Activated naive CD8-positive, alpha-beta T cell treated with anti-CD3 and anti-CD28 coated beads, Interleukin-2, amount 50 U/mL, for 24 hours (primary cell): ENCODE results near the gene PRPF40A.
"Not testable (repeated sequence)": the region's sequence is repeated elsewhere in the genome, so short reads cannot be mapped to it uniquely, and the experiment has no call there.

Experiments used
- ATAC-seq: fragments of 150-1000 bp; cut with Tn5 transposase; one replicate; pipeline ENCODE4 v1.10.0; 2021
- DNase-seq: peaks from one replicate; pipeline ENCODE4 v3.0.0; 2021
- H3K27ac Mint-ChIP-seq: one replicate; pipeline ENCODE4 v1.8.0; 2021; ENCODE audit warnings: mild to moderate bottlenecking, mixed read lengths
- H3K27me3 Mint-ChIP-seq: one replicate; pipeline ENCODE4 v1.8.0; 2021; ENCODE audit warnings: mixed read lengths
- H3K36me3 Mint-ChIP-seq: one replicate; pipeline ENCODE4 v1.8.0; 2021; ENCODE audit warnings: low read depth, mixed read lengths
- H3K4me1 Mint-ChIP-seq: one replicate; pipeline ENCODE4 v1.8.0; 2021; ENCODE audit warnings: mixed read lengths
- H3K4me3 Mint-ChIP-seq: one replicate; pipeline ENCODE4 v1.8.0; 2021; ENCODE audit warnings: mild to moderate bottlenecking, moderate library complexity, mixed read lengths
- H3K9me3 Mint-ChIP-seq: one replicate; pipeline ENCODE4 v1.8.0; 2021; ENCODE audit warnings: mixed read lengths

Gene PRPF40A

GRCh38 chr2:152717228-152718075 is at the start of gene PRPF40A:
Gene PRPF40A, minus strand, starts transcription at chr2:152717461. Its CDS starts 22 bp downstream, at chr2:152717439.
- H3K4me3 Mint-ChIP-seq: peak within 1 kb of the TSS; percentile 97
- H3K27ac Mint-ChIP-seq: peak within 1 kb of the TSS; percentile 99
- no peaks in the 10 kb centered on the region for H3K9me3 Mint-ChIP-seq
- H3K36me3 Mint-ChIP-seq: peaks cover 44% of the 10 kb centered on the region
- DNase-seq (peak; percentile 98), ATAC-seq (peak; percentile 85)
- H3K4me1 Mint-ChIP-seq: peaks cover 64% of the 10 kb centered on the region
- H3K27me3 Mint-ChIP-seq: no peaks in the 10 kb centered on the region

GRCh38 chr2:152766928-152767327 is 49.7 kb upstream of the PRPF40A start:
- ATAC-seq: no peak
- peaks cover 4% of the 10 kb centered on the region for H3K9me3 Mint-ChIP-seq
- H3K27me3 Mint-ChIP-seq: no peaks in the 10 kb centered on the region
- no peaks in the 10 kb centered on the region for H3K4me1 Mint-ChIP-seq
- H3K27ac Mint-ChIP-seq: no peak overlapping the region
- no peak overlapping the region for H3K4me3 Mint-ChIP-seq
- no peaks in the 10 kb centered on the region for H3K36me3 Mint-ChIP-seq
- DNase-seq: no peak

DNA sequence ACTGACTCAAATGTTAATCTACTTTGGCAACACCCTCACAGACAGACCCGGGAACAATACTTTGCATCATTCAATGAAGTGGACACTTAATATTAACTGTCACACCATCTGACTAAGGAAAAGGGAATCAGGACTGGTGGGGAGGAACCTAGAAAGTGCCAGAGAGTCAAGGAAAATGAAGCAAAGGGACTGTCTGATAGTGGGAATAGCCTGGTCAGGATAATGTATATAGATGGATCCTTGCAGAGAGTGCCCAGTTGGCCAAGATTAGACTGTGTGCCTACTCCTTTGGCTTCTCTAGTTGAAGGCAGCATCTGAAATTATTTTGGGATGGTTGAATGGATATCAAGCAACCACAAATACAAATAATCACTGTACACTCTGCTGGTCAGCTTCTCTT is 46.4 kb upstream of the PRPF40A start:
- ATAC-seq (no peak), DNase-seq (no peak)
- Mint-ChIP-seq H3K4me1 (no peaks in the 10 kb centered on the region), H3K27ac (no peak overlapping the region), H3K9me3 (peaks cover 4% of the 10 kb centered on the region), H3K36me3 (peaks cover 7% of the 10 kb centered on the region), H3K27me3 (no peaks in the 10 kb centered on the region), H3K4me3 (no peak overlapping the region)

DNA sequence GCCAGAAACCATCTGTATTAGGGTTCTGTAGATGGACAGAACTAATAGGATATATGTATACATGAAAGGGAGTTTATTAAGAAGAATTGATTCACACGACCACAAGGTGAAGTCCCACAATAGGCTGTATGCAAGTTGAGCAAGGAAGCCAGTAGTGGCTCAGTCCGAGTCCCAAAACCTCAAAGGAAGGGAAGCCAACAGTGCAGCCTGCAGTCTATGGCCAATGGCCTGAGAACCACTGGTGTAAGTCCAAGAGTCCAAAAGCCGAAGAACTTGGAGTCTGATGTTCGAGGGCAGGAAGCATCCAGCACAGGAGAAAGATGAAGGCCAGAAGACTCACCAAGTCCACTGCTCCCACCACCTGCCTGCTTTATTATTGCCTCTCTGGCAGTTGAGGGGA is 45.9 kb upstream of the PRPF40A start:
- H3K4me1 Mint-ChIP-seq, H3K27me3 Mint-ChIP-seq, H3K27ac Mint-ChIP-seq: not testable (repeated sequence)

DNA sequence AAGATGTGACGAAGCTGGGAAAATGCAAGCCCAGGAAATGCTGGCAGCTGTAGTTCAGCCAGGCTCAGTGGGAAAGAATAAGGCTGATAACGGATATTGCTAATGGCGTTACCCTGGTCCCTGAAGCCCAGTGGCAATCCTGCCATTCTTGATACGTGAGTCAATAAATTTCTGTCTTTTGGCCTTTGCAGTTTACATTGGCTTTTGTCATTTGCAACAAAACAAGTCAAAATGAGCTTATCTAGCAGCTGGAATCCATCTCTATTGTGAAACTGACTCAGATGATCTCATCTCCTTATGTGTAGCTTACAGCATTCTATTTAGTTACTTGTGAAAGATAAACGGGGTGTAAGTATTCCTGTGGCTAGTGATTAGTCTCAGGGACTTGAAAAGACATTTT is 44.9 kb upstream of the PRPF40A start:
- Mint-ChIP-seq H3K36me3 (peaks cover 11% of the 10 kb centered on the region), H3K27ac (no peak overlapping the region), H3K9me3 (peaks cover under 1% of the 10 kb centered on the region), H3K4me1 (no peaks in the 10 kb centered on the region), H3K4me3 (no peak overlapping the region), H3K27me3 (no peaks in the 10 kb centered on the region)
- DNase-seq: no peak
- no peak for ATAC-seq

More for the DNA sequence above, 45.9 kb upstream of the PRPF40A start:
- not testable (repeated sequence) for H3K4me3 Mint-ChIP-seq, ATAC-seq, H3K36me3 Mint-ChIP-seq, DNase-seq, H3K9me3 Mint-ChIP-seq

DNA sequence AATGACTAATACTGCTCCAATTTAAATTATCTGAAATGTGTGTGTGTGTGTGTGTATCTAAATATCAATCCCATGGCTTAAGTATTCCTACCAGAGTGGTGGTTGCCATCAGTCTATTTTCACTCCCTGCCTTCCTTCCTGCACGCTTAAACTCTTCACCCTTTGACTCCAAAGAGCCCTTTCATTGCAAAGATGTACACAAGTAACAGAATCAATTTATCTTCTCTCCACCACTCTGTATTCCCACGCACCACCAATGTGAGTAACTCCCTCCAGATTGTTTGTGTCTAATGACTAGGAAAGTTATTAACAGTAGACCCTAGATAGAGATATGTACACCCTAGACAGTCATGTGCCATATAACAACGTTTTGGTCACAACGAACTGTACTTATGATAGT is 44.0 kb upstream of the PRPF40A start:
- no peak overlapping the region for H3K4me3 Mint-ChIP-seq
- ATAC-seq: no peak
- no peak overlapping the region for H3K27ac Mint-ChIP-seq
- H3K9me3 Mint-ChIP-seq: no peaks in the 10 kb centered on the region
- DNase-seq: no peak
- H3K27me3 Mint-ChIP-seq: no peaks in the 10 kb centered on the region
- peaks cover 17% of the 10 kb centered on the region for H3K36me3 Mint-ChIP-seq
- H3K4me1 Mint-ChIP-seq: no peaks in the 10 kb centered on the region

- Mint-ChIP-seq H3K9me3 (no peaks in the 10 kb centered on the region), H3K27me3 (no peaks in the 10 kb centered on the region), H3K4me3 (no peak overlapping the region), H3K27ac (no peak overlapping the region), H3K4me1 (peaks cover 2% of the 10 kb centered on the region), H3K36me3 (peaks cover 22% of the 10 kb centered on the region)
- ATAC-seq (no peak), DNase-seq (no peak)
Observed at GRCh38 chr2:152759290-152760072, 42.2 kb upstream of the PRPF40A start.

- Mint-ChIP-seq H3K4me3 (no peak overlapping the region), H3K36me3 (peaks cover 39% of the 10 kb centered on the region), H3K27ac (no peak overlapping the region), H3K4me1 (peaks cover 3% of the 10 kb centered on the region), H3K9me3 (no peaks in the 10 kb centered on the region), H3K27me3 (no peaks in the 10 kb centered on the region)
- ATAC-seq (no peak), DNase-seq (no peak)
Observed at GRCh38 chr2:152755029-152755428, 37.8 kb upstream of the PRPF40A start.

DNA sequence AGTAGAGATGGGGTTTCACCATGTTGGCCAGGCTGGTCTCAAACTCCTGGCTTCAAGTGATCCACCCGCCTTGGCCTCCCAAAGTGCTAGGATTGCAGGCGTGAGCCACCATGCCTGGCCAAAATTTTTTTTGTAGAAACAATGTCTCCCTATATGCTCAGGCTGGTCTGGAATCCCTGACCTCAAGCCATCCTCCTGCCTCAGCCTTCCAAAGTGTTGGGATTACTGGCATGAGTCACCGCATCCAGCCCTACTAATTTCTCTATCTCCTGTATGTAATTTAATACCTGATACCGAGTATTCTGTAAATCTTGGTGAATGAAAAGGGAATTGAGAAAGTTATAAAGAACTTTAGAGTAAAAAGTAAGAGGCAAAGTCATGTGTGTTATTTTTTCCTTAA is 30.5 kb upstream of the PRPF40A start:
- H3K4me3 Mint-ChIP-seq, H3K27ac Mint-ChIP-seq, H3K9me3 Mint-ChIP-seq, H3K27me3 Mint-ChIP-seq, ATAC-seq, H3K4me1 Mint-ChIP-seq, DNase-seq: not testable (repeated sequence)
- peaks cover 24% of the 10 kb centered on the region for H3K36me3 Mint-ChIP-seq

DNA sequence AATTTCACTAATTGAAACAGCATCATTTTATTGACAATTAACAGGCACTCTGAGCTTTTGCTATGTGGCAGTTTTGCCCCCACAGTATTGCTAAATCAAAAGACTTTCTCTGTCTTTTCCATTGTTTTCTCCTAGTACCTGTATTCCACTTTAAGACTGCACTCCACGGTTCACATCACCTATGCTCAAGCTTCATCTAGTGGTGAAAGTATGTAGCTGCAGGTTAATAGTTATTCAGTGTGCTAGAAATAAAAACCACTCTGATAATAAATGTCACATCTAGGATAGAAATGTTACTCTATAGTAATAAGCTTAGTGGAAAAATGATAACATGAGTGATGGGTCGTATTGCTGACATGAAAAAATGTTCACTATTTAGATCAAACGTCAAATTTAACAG is 25.7 kb upstream of the PRPF40A start:
- H3K27me3 Mint-ChIP-seq: no peaks in the 10 kb centered on the region
- DNase-seq (no peak), ATAC-seq (no peak)
- no peaks in the 10 kb centered on the region for H3K4me1 Mint-ChIP-seq
- no peaks in the 10 kb centered on the region for H3K9me3 Mint-ChIP-seq
- no peak overlapping the region for H3K27ac Mint-ChIP-seq
- no peak overlapping the region for H3K4me3 Mint-ChIP-seq
- peaks cover 14% of the 10 kb centered on the region for H3K36me3 Mint-ChIP-seq

DNA sequence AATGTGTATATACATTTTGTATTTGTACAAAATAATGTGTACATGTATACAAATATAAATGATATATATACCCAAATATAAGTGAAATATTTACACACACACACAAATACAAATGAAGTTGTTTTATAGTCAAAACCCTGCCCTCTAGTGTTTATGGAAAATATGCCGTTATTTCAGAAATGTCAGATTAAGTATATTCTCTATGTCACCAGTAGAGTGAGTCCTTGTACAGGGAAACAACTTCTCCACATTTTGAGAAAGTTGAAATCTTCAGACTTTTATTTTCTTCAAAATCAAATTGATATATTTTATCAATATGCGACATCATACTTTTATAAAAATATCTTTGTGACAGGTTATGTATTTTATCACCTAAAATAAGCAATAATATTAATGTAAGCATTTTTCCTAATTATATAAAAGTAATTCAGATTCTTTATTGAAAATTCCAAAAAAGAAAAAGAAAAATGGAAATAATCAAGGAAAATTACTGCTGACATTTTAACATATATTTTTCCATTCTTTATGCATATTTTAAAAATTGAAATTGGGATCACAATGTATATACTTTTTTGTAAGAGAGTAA is 23.6 kb upstream of the PRPF40A start:
- DNase-seq (no peak), ATAC-seq (no peak)
- Mint-ChIP-seq H3K4me3 (no peak overlapping the region), H3K36me3 (peaks cover 25% of the 10 kb centered on the region), H3K27me3 (no peaks in the 10 kb centered on the region), H3K27ac (no peak overlapping the region), H3K9me3 (no peaks in the 10 kb centered on the region), H3K4me1 (no peaks in the 10 kb centered on the region)

GRCh38 chr2:152739705-152740104 is 22.4 kb upstream of the PRPF40A start:
- not testable (repeated sequence) for H3K9me3 Mint-ChIP-seq, H3K4me3 Mint-ChIP-seq, ATAC-seq, H3K27ac Mint-ChIP-seq, H3K4me1 Mint-ChIP-seq, DNase-seq, H3K27me3 Mint-ChIP-seq
- peaks cover 25% of the 10 kb centered on the region for H3K36me3 Mint-ChIP-seq

DNA sequence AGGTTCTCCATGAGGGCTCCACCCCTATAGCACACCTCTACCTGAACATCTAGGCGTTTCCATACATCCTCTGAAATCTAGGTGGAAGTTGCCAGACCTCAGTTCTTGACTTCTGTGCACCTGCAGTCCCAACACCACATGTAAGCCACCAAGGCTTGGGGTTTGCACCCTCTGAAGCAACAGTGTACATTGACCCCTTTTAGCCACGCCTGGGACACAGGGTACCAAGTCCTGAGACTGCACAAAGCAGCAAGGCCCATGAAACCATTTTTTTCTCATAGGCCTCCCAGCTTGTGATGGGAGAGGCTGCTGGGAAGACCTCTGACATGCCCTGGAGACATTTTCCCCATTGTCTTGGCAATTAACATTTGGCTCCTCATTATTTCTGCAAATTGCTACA is 21.2 kb upstream of the PRPF40A start:
- no peaks in the 10 kb centered on the region for H3K9me3 Mint-ChIP-seq
- no peak overlapping the region for H3K4me3 Mint-ChIP-seq
- H3K4me1 Mint-ChIP-seq: no peaks in the 10 kb centered on the region
- H3K27ac Mint-ChIP-seq: no peak overlapping the region
- DNase-seq (no peak), ATAC-seq (no peak)
- peaks cover 25% of the 10 kb centered on the region for H3K36me3 Mint-ChIP-seq
- H3K27me3 Mint-ChIP-seq: no peaks in the 10 kb centered on the region

DNA sequence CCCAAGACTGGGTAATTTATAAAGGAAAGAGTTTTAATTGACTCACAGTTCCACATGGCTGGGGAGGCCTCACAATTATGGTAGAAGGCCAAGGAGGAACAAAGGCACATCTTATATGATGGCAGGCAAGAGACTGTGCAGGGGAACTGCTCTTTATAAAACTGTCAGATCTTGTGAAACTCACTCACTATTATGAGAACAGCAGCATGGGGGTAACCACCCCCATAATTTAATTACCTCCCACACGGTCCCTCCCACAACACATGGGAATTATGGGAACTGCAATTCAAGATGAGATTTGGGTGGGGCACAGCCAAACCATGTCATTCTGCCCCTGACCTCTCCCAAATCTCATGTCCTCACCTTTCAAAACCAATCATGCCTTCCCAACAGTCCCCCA is 20.2 kb upstream of the PRPF40A start:
- not testable (repeated sequence) for ATAC-seq, H3K4me1 Mint-ChIP-seq, H3K4me3 Mint-ChIP-seq, H3K9me3 Mint-ChIP-seq, H3K27ac Mint-ChIP-seq, DNase-seq, H3K27me3 Mint-ChIP-seq
- H3K36me3 Mint-ChIP-seq: peaks cover 27% of the 10 kb centered on the region
